Keratinocyte (primary cell): ENCODE results near the gene DBET. TPM values are rescaled to one million over a fixed set of nuclear protein-coding genes. Genes with fewer than 3 reads are reported as not detected.

Source experiments
- polyA plus RNA-seq, 5 experiments: library from polyadenylated mRNA; depleted of rRNA in 3 of 5; stranded (reverse) in 3 of 5; stranded (forward) in 1 of 5; unstranded in 1 of 5; fragments of >200 nt; gene quantifications; 1 replicate in 1 of 5; 2 replicates in 3 of 5; 3 replicates in 1 of 5; pipeline versions ENCODE4 v1.2.1 to v1.2.3, GENCODE V29; 2011 to 2012; ENCODE audit warnings: missing spikeins in 2 of 5, low read depth in 1 of 5, low replicate concordance in 1 of 5
- small RNA-seq, 3 experiments: library from RNA; depleted of rRNA; stranded (forward); fragments of <200 nt; gene quantifications; one replicate each; pipeline ENCODE3, GENCODE V24; 2012; ENCODE audit warnings: low read depth in 3 of 3, low replicate concordance in 1 of 3; ENCODE audit not compliant: insufficient read length in 3 of 3

The DBET gene
- polyA plus RNA-seq, 1 donor (not counting 4 experiments of a cell fraction or from before 2014, with no cell fraction given): not detected

Small RNA genes lying within 50 kb of the gene (small RNA-seq; reads per million reads assigned to genes)
- gene RNA5SP174 (0 to 0.33 (median 0) reads per million in 3 experiments), gene RNA5SP175 (0 to 7.8 (median 0.20) reads per million in 3 experiments)

Other genes starting within 250 kb of the DBET start
- 10.4 to 19.8 TPM (median 18.8 TPM) in 3 replicates for gene FRG1, start 123.6 kb upstream of the DBET start, polyA plus RNA-seq
- not detected in 3 replicates for gene FRG2, start 37.2 kb upstream of the DBET start, polyA plus RNA-seq
- gene DUX4, start 109.3 kb downstream of the DBET start, polyA plus RNA-seq: not detected in 3 replicates